Muscle of arm (tissue), 12 donors: ENCODE results near the gene GRAMD1A. TPM values are rescaled to one million over a fixed set of nuclear protein-coding genes. Genes with fewer than 3 reads are reported as not detected.

Experiments used
- DNase-seq: peaks from one replicate; pipeline ENCODE4 v3.0.0-alpha.2; 2013
- polyA plus RNA-seq, 12 donors: library from polyadenylated mRNA; unstranded; fragments of 120-200 nt; gene quantifications; one replicate each; pipeline ENCODE4 v1.2.1, GENCODE V29; 2013; ENCODE audit not compliant: insufficient read length in 12 of 12

The GRAMD1A gene
- polyA plus RNA-seq, 12 donors = 30.1 to 70.3 (median 37.0) TPM; not detected in 1

DNA sequence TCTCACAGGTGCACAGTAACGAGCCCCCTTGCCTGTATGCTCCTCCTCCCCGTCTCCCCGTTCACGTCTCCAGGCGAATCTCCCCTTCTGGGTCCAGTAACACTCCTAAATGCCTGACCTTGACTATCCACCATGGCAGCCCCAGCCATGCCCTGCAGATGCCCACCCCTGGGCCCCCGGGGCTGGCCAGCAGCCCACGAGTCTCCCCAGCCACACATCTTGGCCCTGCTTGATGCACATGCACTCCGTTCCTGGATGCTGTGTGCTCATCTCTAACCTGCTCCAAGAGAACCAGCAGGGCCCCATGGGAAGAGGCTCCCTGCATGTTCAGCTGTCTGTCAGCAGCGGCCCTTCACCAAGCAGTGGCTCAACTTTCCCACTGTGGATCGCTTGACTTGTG is 73.4 kb downstream of the GRAMD1A start:
- no peak for DNase-seq

GRCh38 chr19:35073941-35074340 is 73.8 kb downstream of the GRAMD1A start:
- DNase-seq = no peak

- DNase-seq = no peak
Observed at GRCh38 chr19:35074426-35075201, 74.5 kb downstream of the GRAMD1A start.

- DNase-seq = no peak
Observed at GRCh38 chr19:35075202-35076025, 75.3 kb downstream of the GRAMD1A start.

DNA sequence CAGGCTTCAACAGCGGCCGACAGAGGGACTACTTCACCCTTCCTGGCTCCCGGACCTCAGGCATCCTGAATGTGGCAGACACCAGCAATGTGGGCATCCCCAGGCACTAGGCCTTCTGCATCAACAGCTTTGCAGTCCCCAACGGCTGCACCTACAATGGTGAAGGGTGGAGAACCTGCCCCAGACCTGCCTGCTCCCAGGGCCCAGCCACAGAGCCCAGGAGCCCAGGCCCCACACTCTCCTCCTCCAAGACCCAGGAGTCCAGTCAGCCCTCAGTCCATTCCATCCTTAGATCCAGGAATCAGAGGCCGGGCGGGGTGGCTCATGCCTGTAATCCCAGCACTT is 75.9 kb downstream of the GRAMD1A start:
- DNase-seq = no peak

Other genes starting within 250 kb of the GRAMD1A start
- gene ZNF599, start 227.1 kb upstream of the GRAMD1A start, polyA plus RNA-seq = 1 to 10 TPM in 11 of 12 donors, not detected in 1; 3.9 to 7.8 (median 6.6) TPM
- 1 to 10 TPM in 10 of 12 donors, not detected in 2; 3.3 to 7.3 (median 4.0) TPM for gene ZNF30, start 73.4 kb upstream of the GRAMD1A start, polyA plus RNA-seq
- gene ZNF792, start 36.1 kb upstream of the GRAMD1A start, polyA plus RNA-seq = 1 to 10 TPM in 10 of 12 donors, not detected in 2; 2.5 to 3.8 (median 3.2) TPM
- 1 to 10 TPM in 11 of 12 donors, not detected in 1; 2.1 to 7.4 (median 5.4) TPM for gene SCN1B, start 30.1 kb downstream of the GRAMD1A start, polyA plus RNA-seq
- 10 to 100 TPM in 1 of 12 donors, 1 to 10 TPM in 2, under 1 TPM in 7, not detected in 2; 0.11 to 57.4 (median 0.41) TPM for gene HPN, start 41.4 kb downstream of the GRAMD1A start, polyA plus RNA-seq
- gene FXYD3, start 115.5 kb downstream of the GRAMD1A start, polyA plus RNA-seq = 100 to 1,000 TPM in 1 of 12 donors, 10 to 100 TPM in 2, 1 to 10 TPM in 3, under 1 TPM in 4, not detected in 2; 0.26 to 316 (median 1.2) TPM
- 10 to 100 TPM in 7 of 12 donors, 1 to 10 TPM in 4, not detected in 1; 8.0 to 14.6 (median 12.0) TPM for gene LGI4, start 134.7 kb downstream of the GRAMD1A start, polyA plus RNA-seq
- 100 to 1,000 TPM in 11 of 12 donors, not detected in 1; 102 to 315 (median 204) TPM for gene FXYD1, start 138.5 kb downstream of the GRAMD1A start, polyA plus RNA-seq
- gene FXYD7, start 142.9 kb downstream of the GRAMD1A start, polyA plus RNA-seq = 1 to 10 TPM in 5 of 12 donors, under 1 TPM in 5, not detected in 2; 0.53 to 2.2 (median 1.1) TPM
- gene FXYD5, start 154.4 kb downstream of the GRAMD1A start, polyA plus RNA-seq = 10 to 100 TPM in 11 of 12 donors, not detected in 1; 15.6 to 81.8 (median 18.8) TPM
- gene FAM187B, start 228.4 kb downstream of the GRAMD1A start, polyA plus RNA-seq = not detected
- 10 to 100 TPM in 3 of 12 donors, 1 to 10 TPM in 8, not detected in 1; 1.9 to 27.8 (median 5.0) TPM for gene LSR, start 248.7 kb downstream of the GRAMD1A start, polyA plus RNA-seq